Stomach (tissue), 9 donors: ENCODE measurements around the gene HNRNPLL. TPM values are rescaled to one million over a fixed set of nuclear protein-coding genes. Genes with fewer than 3 reads are reported as not detected.

Source experiments
- DNase-seq, 2 donors: peaks; one replicate each; pipeline versions ENCODE4 v3.0.0 to v3.0.0-alpha.2; 2013 to 2019
- H3K27ac ChIP-seq, 5 donors: fragments of 200-600 bp in 4 of 5; sonication (generic) in 4 of 5; one replicate each; pipeline ENCODE4 v1.5.1; 2013 to 2019; ENCODE audit warnings: mild to moderate bottlenecking in 1 of 5, moderate library complexity in 1 of 5
- H3K27me3 ChIP-seq, 3 donors: fragments of 200-600 bp; sonication (generic); one replicate each; pipeline ENCODE4 v1.5.1; 2017 to 2019; ENCODE audit warnings: mixed run types in 1 of 3
- H3K36me3 ChIP-seq, 4 donors: fragments of 200-600 bp; sonication (generic); 1 replicate in 3 of 4; 2 replicates in 1 of 4; pipeline ENCODE4 v1.5.1; 2016 to 2019
- H3K4me1 ChIP-seq, 4 donors: fragments of 200-600 bp; sonication (generic); one replicate each; pipeline ENCODE4 v1.5.1; 2016 to 2019
- H3K4me3 ChIP-seq, 4 donors: fragments of 200-600 bp; sonication (generic) in 3 of 4; one replicate each; pipeline ENCODE4 v1.5.1; 2016 to 2019; ENCODE audit warnings: mild to moderate bottlenecking in 1 of 4
- H3K9me3 ChIP-seq, 4 donors: fragments of 200-600 bp; sonication (generic); one replicate each; pipeline ENCODE4 v1.5.1; 2016 to 2019
- CTCF ChIP-seq, 7 experiments: fragments of 450-650 bp in 4 of 7; fragments of 200-600 bp in 3 of 7; sonication (generic) in 3 of 7; IDR thresholded peaks; one replicate each; pipeline ENCODE4 v1.5.1; 2016 to 2019; ENCODE audit warnings: antibody characterized with exemption in 7 of 7, control low read depth in 2 of 7, mild to moderate bottlenecking in 1 of 7
- EP300 ChIP-seq: sonication (generic); formaldehyde crosslinking; IDR thresholded peaks from one replicate; pipeline ENCODE4 v1.6.1; 2017; ENCODE audit warnings: antibody characterized with exemption
- POLR2A ChIP-seq, 4 donors: fragments of 450-650 bp; IDR thresholded peaks; one replicate each; pipeline ENCODE4 v1.6.1; 2016; ENCODE audit warnings: antibody characterized with exemption in 4 of 4, control low read depth in 2 of 4, mild to moderate bottlenecking in 1 of 4, moderate library complexity in 1 of 4
- POLR2AphosphoS5 ChIP-seq, 3 donors: sonication (generic); formaldehyde crosslinking; IDR thresholded peaks; one replicate each; pipeline ENCODE4 v1.6.1; 2016; ENCODE audit warnings: antibody characterized with exemption in 3 of 3
- WGBS, 5 donors: extraction: QIAGEN DNeasy Blood & Tissue Kit in 3 of 5; methylation state at CpG; one replicate each; pipeline versions ENCODE4 v1.1.5 to v1.1.7; 2013 to 2018; 5-methylcytosine and 5-hydroxymethylcytosine counted together
- intact Hi-C: fragments of 100-400 bp; cut with DNase I; formaldehyde crosslinking; loops from one replicate; pipeline ENCODE4 v1.15.1; 2023; ENCODE audit warnings: low total_unique reads
- polyA plus RNA-seq, 3 donors: library from polyadenylated mRNA; stranded (reverse); fragments of 200-250 nt; gene quantifications; one replicate each; pipeline ENCODE4 v1.2.3, GENCODE V29; 2013
- total RNA-seq, 5 donors: library from RNA; depleted of rRNA; stranded (reverse); fragments of >200 nt; gene quantifications; one replicate each; pipeline versions ENCODE4 v1.1.0 to v1.2.3, GENCODE V29; 2014 to 2016
- donor health status: healthy with polysubstance abuse.
- donor health status: Bipolar disorder and iron deficiency.
- donor health status: healthy.

The HNRNPLL gene
- total and polyA plus RNA-seq, 8 donors = 12.2 to 97.9 (median 25.7) TPM

DNA sequence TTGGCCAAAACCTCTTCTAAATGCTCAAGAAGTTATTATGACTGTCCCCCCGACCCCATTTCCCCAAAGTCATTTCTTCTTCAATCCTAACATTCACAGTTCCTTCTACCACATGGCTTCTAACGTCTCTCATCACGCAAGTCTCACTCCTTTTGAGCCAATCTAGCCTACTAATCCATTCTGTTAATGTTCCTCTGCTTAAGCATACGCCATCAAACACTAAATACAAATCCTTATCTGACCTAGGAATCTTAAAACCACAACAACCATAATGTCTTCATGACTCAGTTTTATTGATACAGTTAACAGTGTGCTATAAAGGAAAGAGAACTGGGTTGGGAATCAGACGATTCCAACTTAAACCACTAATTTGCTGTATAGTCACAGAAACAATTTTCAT lies 23.9 kb downstream of the HNRNPLL start:
- intact Hi-C loops = no loop called here
- no peaks in the 10 kb centered on the region for H3K9me3 ChIP-seq
- no peak overlapping the region for H3K4me3 ChIP-seq
- WGBS, 5 donors = 65 to 77% (median 69%) methylated on average over 5 of the region's 5 CpGs
- no peak for TF ChIP-seq EP300
- TF ChIP-seq POLR2AphosphoS5 (IDR thresholded peaks at IDR 0.05) = no peak
- no peak for TF ChIP-seq POLR2A (IDR thresholded peaks at IDR 0.05)
- no peak for TF ChIP-seq CTCF (IDR thresholded peaks at IDR 0.05)
- no peaks in the 10 kb centered on the region for H3K27me3 ChIP-seq
- DNase-seq = no peak
- H3K36me3 ChIP-seq = peaks cover 5 to 55% (median 31%) of the 10 kb centered on the region in 4 donors
- no peak overlapping the region for H3K27ac ChIP-seq
- peaks cover 0 to 39% (median 16%) of the 10 kb centered on the region in 4 donors for H3K4me1 ChIP-seq

DNA sequence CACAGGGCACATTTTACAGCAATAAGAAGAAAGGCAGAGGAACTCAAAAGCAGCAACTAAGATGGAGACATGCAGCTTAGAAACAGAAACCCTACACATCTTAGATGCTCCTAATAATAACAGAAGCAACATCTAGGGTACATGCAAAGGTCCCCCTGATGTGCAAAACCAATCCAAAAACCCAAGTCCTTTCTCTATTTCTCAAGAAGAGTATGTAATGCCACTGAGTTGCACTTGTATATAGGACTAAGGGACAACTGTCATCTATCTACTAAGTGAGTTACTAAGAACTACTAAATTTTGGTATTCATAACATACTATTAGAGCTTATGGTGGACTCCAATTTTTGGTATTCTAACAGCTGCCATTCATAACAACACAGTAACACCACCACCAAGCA lies 28.4 kb downstream of the HNRNPLL start:
- peaks cover 0 to 60% (median 43%) of the 10 kb centered on the region in 4 donors for H3K36me3 ChIP-seq
- no peak for DNase-seq

DNA sequence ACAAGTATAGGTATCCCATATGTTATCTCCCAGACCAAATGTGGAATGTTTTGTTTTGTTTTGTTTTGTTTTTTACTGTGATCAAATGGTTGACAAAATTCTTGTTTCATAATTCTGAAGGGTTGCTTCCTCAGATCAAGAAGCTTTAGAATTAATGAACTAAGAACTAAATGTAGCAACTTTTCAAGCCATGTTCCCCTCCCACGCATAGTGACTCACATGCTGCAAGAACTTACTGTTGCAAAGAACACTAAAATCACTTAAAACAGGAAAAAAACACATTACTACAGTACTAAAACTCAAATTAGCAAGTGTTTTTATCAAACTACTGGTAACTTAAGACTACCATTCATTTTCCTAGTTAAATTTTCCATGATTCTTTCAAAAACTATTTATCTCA lies 30.6 kb downstream of the HNRNPLL start:
- H3K4me3 ChIP-seq = no peak overlapping the region
- peaks cover 7 to 74% (median 59%) of the 10 kb centered on the region in 4 donors for H3K36me3 ChIP-seq
- H3K27me3 ChIP-seq = no peaks in the 10 kb centered on the region
- H3K9me3 ChIP-seq = no peaks in the 10 kb centered on the region
- no peak for DNase-seq
- peaks cover 0 to 59% (median 23%) of the 10 kb centered on the region in 4 donors for H3K4me1 ChIP-seq
- WGBS, 5 donors = 62 to 88% (median 78%) methylated on average over 1 of the region's 1 CpG
- H3K27ac ChIP-seq = no peak overlapping the region
- intact Hi-C loops = no loop called here
- TF ChIP-seq CTCF (IDR thresholded peaks at IDR 0.05) = no peak
- TF ChIP-seq POLR2A (IDR thresholded peaks at IDR 0.05) = no peak
- no peak for TF ChIP-seq EP300
- TF ChIP-seq POLR2AphosphoS5 (IDR thresholded peaks at IDR 0.05) = no peak

More for the DNA sequence above, 28.4 kb downstream of the HNRNPLL start:
- Histone ChIP-seq H3K27me3 (no peaks in the 10 kb centered on the region), H3K27ac (no peak overlapping the region), H3K4me3 (no peak overlapping the region), H3K9me3 (no peaks in the 10 kb centered on the region), H3K4me1 (peaks cover 0 to 53% (median 24%) of the 10 kb centered on the region in 4 donors)
- intact Hi-C loops = no loop called here
- no peak for TF ChIP-seq CTCF (IDR thresholded peaks at IDR 0.05)
- TF ChIP-seq POLR2AphosphoS5 (IDR thresholded peaks at IDR 0.05) = no peak
- no peak for TF ChIP-seq POLR2A (IDR thresholded peaks at IDR 0.05)
- TF ChIP-seq EP300 = no peak

DNA sequence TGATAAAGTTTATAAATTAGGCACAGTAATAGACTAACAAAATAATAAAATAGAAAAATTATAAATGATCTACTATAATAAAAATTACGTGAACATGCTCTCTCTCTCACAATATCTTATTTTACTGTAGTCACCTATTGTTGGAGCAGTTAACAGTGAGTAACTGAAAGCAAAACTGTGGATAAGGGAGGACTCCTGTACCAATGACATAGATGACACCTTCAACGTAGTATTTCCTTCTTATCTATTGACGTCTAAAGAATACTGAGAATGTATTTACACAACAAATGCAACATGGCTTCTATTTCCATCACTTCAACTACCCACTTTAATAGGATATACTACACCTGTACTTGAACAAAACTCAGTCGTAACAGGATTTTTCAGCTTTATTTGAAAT lies 31.5 kb downstream of the HNRNPLL start:
- no peak overlapping the region for H3K4me3 ChIP-seq
- intact Hi-C loops = no loop called here
- no peaks in the 10 kb centered on the region for H3K27me3 ChIP-seq
- WGBS, 5 donors = 62 to 75% (median 69%) methylated on average over 4 of the region's 4 CpGs
- H3K27ac ChIP-seq = no peak overlapping the region
- H3K9me3 ChIP-seq = no peaks in the 10 kb centered on the region
- H3K4me1 ChIP-seq = peaks cover 0 to 56% (median 18%) of the 10 kb centered on the region in 4 donors
- no peak for DNase-seq
- H3K36me3 ChIP-seq = peaks cover 9 to 78% (median 65%) of the 10 kb centered on the region in 4 donors
- TF ChIP-seq POLR2A (IDR thresholded peaks at IDR 0.05) = no peak

GRCh38 chr2:38568724-38569436 lies 33.8 kb downstream of the HNRNPLL start:
- intact Hi-C loops = no loop called here
- Histone ChIP-seq H3K9me3 (no peaks in the 10 kb centered on the region), H3K4me3 (no peak overlapping the region), H3K36me3 (peaks cover 17 to 93% (median 86%) of the 10 kb centered on the region in 4 donors), H3K27me3 (no peaks in the 10 kb centered on the region), H3K27ac (no peak overlapping the region), H3K4me1 (peaks cover 0 to 38% (median 14%) of the 10 kb centered on the region in 4 donors)
- no peak for TF ChIP-seq EP300
- 41 to 58% (median 48%) methylated on average over 5 of the region's 5 CpGs for WGBS, 5 donors
- no peak for DNase-seq
